GM19238 (cell line): ENCODE data around the gene IL20RA.
"Not testable (repeated sequence)": the region's sequence is repeated elsewhere in the genome, so short reads cannot be mapped to it uniquely, and the experiment has no call there.

Experiments
- DNase-seq: peaks from one replicate; pipeline ENCODE4 v3.0.0; 2011; ENCODE audit warnings: low spot score; ENCODE audit not compliant: insufficient read length

Gene IL20RA, protein sequence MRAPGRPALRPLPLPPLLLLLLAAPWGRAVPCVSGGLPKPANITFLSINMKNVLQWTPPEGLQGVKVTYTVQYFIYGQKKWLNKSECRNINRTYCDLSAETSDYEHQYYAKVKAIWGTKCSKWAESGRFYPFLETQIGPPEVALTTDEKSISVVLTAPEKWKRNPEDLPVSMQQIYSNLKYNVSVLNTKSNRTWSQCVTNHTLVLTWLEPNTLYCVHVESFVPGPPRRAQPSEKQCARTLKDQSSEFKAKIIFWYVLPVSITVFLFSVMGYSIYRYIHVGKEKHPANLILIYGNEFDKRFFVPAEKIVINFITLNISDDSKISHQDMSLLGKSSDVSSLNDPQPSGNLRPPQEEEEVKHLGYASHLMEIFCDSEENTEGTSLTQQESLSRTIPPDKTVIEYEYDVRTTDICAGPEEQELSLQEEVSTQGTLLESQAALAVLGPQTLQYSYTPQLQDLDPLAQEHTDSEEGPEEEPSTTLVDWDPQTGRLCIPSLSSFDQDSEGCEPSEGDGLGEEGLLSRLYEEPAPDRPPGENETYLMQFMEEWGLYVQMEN

DNA sequence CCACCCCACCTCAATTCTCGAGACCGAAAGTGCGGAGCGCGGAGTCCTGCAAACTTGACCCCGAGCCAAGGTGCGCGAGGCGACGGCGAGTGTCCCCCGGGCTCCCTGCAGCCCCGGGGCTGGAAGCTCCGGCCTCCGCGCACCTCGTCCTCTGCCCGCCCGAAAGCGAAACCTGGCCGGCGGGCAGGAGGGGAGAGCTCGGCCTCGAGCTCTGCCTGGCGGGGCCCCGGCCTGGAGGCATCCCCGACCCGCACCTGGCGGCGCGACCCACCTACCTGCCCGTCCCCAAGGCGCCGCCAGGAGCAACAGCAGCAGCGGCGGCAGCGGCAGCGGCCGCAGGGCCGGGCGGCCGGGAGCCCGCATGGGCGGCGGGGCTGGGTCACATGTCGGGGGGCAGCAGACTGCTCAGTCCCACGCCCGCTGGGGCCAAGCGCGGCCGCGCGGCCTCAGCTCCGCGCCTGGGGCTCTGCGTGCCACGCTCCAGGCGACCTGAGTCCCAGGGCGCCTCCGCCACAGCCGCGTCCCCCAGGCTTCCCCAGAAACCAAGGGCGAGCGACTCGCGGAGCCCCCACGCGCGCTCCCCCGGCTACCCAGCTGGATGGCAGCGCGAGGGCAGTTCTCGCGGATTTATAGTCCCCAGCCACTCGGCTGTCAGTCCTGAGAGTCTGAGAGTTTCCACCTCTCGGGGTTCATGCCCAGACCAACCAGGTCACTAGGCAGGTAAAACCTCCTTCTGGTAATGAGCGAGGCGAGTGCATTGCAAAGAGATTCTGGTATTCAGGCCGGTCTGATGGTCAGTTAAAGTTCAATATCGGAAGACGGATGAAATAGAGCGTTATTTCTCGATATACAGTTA, at the start of gene IL20RA:
TSS of gene IL20RA (minus strand) at position 600 of the 856 bp plus-strand sequence. CDS start at position 363, 237 bp downstream.
- DNase-seq: peak; percentile 11

DNA sequence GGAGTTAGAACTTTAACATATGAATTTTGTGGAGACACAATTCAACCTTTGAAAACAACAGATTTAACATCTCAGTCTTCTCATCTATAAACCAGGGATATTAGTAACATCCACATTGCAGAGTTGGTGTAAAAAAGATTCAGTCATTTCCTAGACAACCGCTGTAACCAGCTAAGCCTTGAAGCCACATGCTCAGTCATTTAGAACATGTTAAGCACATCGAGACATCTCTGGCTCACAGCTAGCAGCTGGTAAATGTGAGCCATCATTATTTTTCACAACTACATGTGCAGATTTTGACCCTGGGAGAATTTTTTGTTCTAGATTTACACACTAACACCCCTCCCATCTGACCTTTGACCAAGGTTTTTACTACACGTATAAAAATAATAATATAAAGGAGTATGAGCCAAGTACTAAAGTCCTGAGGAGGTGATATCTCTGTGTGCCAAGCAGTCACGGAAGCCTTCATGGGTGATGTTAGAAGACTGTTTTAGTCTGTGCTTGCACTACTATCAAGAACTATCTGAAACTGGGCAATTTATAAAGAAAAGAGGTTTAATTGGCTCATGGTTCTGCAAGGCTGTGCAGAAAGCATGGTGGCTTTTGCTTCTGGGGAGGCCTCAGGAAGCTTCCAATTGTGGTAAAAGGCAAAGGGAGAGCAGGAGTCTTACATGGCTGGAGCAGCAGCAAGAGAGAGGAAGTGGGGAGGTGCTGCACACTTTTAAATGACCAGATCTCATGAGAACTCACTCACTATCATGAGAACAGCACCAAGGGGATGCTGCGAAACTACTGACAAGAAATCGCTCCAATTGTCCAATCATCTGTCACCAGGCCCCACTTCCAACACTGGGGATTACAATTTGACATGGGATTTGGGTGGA, 48.7 kb upstream of the IL20RA start:
- DNase-seq: no peak

DNA sequence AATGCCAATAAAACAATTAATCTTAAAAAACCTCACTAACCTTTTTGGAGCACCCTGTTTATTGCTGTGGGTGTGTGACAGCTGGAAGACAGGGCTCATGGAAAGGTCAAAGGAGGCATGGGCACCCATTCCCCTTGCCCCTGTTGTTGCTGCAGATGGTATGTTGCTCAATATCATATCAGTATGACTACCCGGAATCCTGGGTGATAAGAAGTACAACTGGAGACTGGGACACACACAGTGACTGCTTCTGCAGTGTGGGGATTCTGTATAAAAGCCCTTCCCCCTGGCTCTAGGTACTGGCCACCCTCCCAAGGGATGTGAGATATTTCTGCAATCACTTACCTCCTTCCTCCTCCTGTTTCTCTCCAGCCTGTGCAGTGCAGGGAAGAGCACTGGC, 47.3 kb upstream of the IL20RA start:
- no peak for DNase-seq

DNA sequence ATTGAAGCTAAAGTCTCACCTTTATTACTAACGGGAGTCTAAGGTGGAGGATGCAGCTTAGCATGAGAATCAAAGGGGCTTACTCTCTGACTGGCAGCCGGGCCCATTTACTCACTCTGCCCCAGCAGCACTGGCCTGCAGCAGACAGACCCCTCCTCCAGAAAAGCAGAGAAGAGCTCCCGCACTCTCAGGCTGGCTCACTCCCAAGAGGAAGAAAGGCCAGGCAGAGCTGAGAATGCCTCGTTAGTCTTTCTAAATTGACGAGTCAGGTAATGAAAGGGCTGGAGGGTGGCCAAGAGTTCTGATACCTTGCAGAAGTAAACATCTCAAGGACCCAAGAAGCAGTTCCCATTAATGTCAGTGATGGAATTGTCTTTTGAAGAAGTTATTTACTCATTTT, 44.5 kb upstream of the IL20RA start:
- no peak for DNase-seq

- no peak for DNase-seq
Measured at GRCh38 chr6:137087902-137088301, 43.1 kb upstream of the IL20RA start.

GRCh38 chr6:137086031-137086430, 41.3 kb upstream of the IL20RA start:
- no peak for DNase-seq

DNA sequence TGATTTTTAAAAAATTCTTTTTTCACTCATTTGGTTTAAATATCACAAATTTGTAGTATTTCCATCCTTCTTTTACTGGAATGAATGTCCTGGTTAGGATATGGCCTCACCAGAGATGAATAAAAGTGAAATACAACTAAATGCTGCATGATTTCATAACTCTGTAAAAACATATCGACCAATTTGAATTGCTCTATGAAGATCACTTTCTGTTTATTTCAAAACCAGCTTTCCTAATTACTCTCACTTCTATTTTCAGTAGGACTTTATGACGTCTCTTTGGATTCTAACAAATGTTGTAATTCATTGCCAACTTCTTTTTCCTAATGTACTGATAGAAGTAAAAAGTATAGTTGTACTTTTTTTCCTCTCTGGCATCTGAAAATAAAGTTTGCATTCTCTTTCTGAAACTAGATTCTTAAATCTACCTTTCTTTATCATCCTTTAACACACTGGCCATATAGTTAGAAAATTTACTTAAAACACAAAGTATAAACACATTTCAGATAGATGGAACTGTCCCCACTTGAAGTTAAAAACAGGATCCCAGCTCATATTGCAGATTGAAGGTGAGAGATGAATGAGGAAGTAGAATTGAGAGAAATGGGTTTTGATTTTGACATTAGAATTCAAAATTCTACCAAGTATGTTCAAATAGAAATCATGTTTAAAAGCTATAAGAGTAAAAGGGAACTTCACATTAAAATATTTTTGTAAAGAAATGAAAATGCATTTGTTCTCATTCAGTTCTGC, 40.3 kb upstream of the IL20RA start:
- DNase-seq: no peak

- no peak for DNase-seq
Measured at GRCh38 chr6:137084090-137084489, 39.3 kb upstream of the IL20RA start.

- no peak for DNase-seq
Measured at GRCh38 chr6:137081997-137082396, 37.2 kb upstream of the IL20RA start.

GRCh38 chr6:137080711-137081110, 35.9 kb upstream of the IL20RA start:
- DNase-seq: no peak

GRCh38 chr6:137076277-137077068, 31.7 kb upstream of the IL20RA start:
- DNase-seq: peak; percentile 27

DNA sequence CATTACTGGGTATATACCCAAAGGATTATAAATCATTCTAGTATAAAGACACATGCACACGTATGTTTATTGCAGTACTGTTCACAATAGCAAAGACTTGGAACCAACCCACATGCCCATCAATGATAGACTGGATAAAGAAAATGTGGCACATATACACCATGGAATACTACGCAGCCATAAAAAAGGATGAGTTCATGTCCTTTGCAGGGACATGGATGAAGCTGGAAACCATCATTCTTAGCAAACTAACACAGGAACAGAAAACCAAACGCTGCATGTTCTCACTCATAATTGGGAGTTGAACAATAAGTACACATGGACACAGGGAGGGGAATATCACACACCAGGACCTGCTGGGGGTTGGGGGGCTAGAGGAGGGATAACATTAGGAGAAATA, 31.0 kb upstream of the IL20RA start:
- not testable (repeated sequence) for DNase-seq

DNA sequence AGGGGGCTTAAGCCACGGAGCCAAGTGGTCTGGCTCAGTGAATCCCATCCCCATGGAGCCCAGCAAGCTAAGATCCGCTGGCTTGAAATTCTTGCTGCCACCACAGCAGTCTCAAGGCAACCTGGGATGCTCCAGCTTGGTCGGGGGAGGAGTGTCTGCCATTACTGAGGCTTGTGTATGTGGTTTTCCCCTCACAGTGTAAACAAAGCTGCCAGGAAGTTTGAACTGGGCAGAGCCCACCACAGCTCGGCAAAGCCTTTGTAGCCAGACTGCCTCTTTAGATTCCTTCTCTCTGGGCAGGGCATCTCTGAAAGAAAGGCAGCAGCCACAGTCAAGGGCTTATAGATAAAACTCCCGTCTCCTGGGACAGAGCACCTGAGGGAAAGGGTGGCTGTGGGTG, 25.5 kb upstream of the IL20RA start:
- no peak for DNase-seq

DNA sequence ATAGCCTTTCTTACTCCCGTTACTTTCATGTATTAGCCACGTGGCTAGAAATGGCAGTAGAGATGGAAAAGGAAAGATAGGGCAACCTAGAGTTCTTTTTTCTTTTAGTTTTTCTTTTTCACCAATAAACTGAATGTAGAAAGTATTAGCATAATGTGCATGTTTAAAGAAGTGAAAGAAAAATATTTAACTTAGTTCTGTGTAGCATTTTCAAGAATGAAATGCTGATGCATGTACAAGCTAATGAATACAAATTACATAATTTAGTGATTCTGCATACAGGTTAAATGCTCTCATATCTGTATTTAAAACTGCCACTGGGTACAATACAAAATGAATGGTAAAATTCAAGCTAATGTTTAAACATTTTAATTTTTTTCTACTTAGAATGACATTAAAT, 22.6 kb upstream of the IL20RA start:
- no peak for DNase-seq

GRCh38 chr6:137058037-137058436, 13.3 kb upstream of the IL20RA start:
- DNase-seq: no peak

GRCh38 chr6:137056121-137056880, 11.5 kb upstream of the IL20RA start:
- DNase-seq: no peak

- no peak for DNase-seq
Measured at GRCh38 chr6:137051790-137052472, 7.2 kb upstream of the IL20RA start.

GRCh38 chr6:137049095-137049494, 4.3 kb upstream of the IL20RA start:
- no peak for DNase-seq
